ENCODE measurements around the gene DAGLA.

DAGLA gene

GRCh38 chr11:61795876-61796526 lies 115.8 kb downstream of the DAGLA start:
- Histone ChIP-seq H3K27ac (ENCODE audit: low read depth, low read length, poor library complexity, severe bottlenecking) (no peak overlapping the region), H3K9me3 (ENCODE audit: low read length) (no peaks in the 10 kb centered on the region), H3K4me2 (ENCODE audit: low read length) (no peak overlapping the region), H3K9me2 (ENCODE audit: low read depth, low read length) (no peaks in the 10 kb centered on the region), H3F3A (ENCODE audit: insufficient read depth, low read length) (peaks cover 4% of the 10 kb centered on the region; the same call in 1 of the 2 replicates), H3K36me3 (ENCODE audit: insufficient read depth, low read length) (peaks cover 54% of the 10 kb centered on the region), H2AFZ (ENCODE audit: low read length) (no peak overlapping the region), H3K4me3 (ENCODE audit: low read depth, low read length, poor library complexity, severe bottlenecking) (no peak overlapping the region), H4K20me1 (ENCODE audit: insufficient read depth, low read length) (no peaks in the 10 kb centered on the region), H3K9ac (ENCODE audit: low read length) (no peak overlapping the region), H3K4me1 (ENCODE audit: insufficient read depth, low read length, severe bottlenecking) (peaks cover 59% of the 10 kb centered on the region), H3K27me3 (ENCODE audit: insufficient read depth, low read length) (no peaks in the 10 kb centered on the region), H3K79me2 (ENCODE audit: insufficient read depth, low read length) (peaks cover 50% of the 10 kb centered on the region)
- TF ChIP-seq EZH2 (IDR thresholded peaks at IDR 0.05; ENCODE audit: borderline replicate concordance, low read length) (no peak), CTCF (IDR thresholded peaks at IDR 0.05; ENCODE audit: low read length) (no peak)

Measured in OCI-LY1 (cell line).